Endodermal cell (in vitro differentiated cells): Measurements from ENCODE around the gene ABCA13. TPM values are rescaled to one million over a fixed set of nuclear protein-coding genes. Genes with fewer than 3 reads are reported as not detected.
A peak's percentile ranks its signal among the peaks of the same experiment; 100 is the strongest.

Experiments used
- DNase-seq: peaks from one replicate; pipeline ENCODE4 v3.0.0-alpha.2; 2017
- H3K27ac ChIP-seq: 2 replicates; pipeline ENCODE4 v1.5.1; 2013; ENCODE audit warnings: mild to moderate bottlenecking, low read depth, low read length, moderate library complexity
- H3K27me3 ChIP-seq: 2 replicates; pipeline ENCODE4 v1.6.1; 2013; ENCODE audit warnings: mild to moderate bottlenecking, low read length, moderate library complexity; ENCODE audit not compliant: insufficient read depth, control insufficient read depth, poor library complexity, severe bottlenecking
- H3K36me3 ChIP-seq: 2 replicates; pipeline ENCODE4 v1.7.0; 2013; ENCODE audit warnings: mild to moderate bottlenecking, low read length, moderate library complexity; ENCODE audit not compliant: control insufficient read depth, insufficient read depth
- H3K4me1 ChIP-seq: one replicate; pipeline ENCODE4 v1.7.0; 2013; ENCODE audit warnings: low read length; ENCODE audit not compliant: control insufficient read depth, insufficient read depth
- H3K4me3 ChIP-seq: 2 replicates; pipeline ENCODE4 v1.5.1; 2013; ENCODE audit warnings: mild to moderate bottlenecking, low read length, moderate library complexity
- H3K9ac ChIP-seq: 2 replicates; pipeline ENCODE4 v1.6.1; 2013; ENCODE audit warnings: mild to moderate bottlenecking, low read length, moderate library complexity; ENCODE audit not compliant: poor library complexity, severe bottlenecking; ENCODE audit errors: extremely low read depth
- H3K9me3 ChIP-seq: 2 replicates; pipeline ENCODE4 v1.6.1; 2013; ENCODE audit warnings: mild to moderate bottlenecking, low read length, moderate library complexity; ENCODE audit not compliant: control insufficient read depth
- H3K27ac Mint-ChIP-seq: 2 replicates; pipeline ENCODE4 v1.8.0; 2020; ENCODE audit warnings: mixed read lengths
- H3K27me3 Mint-ChIP-seq: 2 replicates; pipeline ENCODE4 v1.8.0; 2021; ENCODE audit warnings: mild to moderate bottlenecking, mixed read lengths; ENCODE audit not compliant: insufficient read depth
- H3K36me3 Mint-ChIP-seq: 2 replicates; pipeline ENCODE4 v1.8.0; 2020; ENCODE audit warnings: low read depth, mixed read lengths
- H3K4me1 Mint-ChIP-seq: 2 replicates; pipeline ENCODE4 v1.8.0; 2020; ENCODE audit warnings: mixed read lengths
- H3K4me3 Mint-ChIP-seq: 2 replicates; pipeline ENCODE4 v1.8.0; 2020; ENCODE audit warnings: mild to moderate bottlenecking, moderate library complexity, mixed read lengths
- H3K9me3 Mint-ChIP-seq: 2 replicates; pipeline ENCODE4 v1.8.0; 2020; ENCODE audit warnings: mild to moderate bottlenecking, mixed read lengths
- WGBS, 2 experiments: methylation state at CpG; one replicate each; pipeline versions ENCODE4 v1.1.5 to v1.1.7; 2013; ENCODE audit warnings: missing lambda C conversion rate in 2 of 2, mixed read lengths in 1 of 2; ENCODE audit not compliant: insufficient coverage in 1 of 2, insufficient read length in 1 of 2; 5-methylcytosine and 5-hydroxymethylcytosine counted together
- total RNA-seq, 2 donors: library from RNA; stranded (reverse); fragmentation: NEBNext Ultra II Directional in 1 of 2; extraction: Animal tissue kit (Norgen Biotek cat#: 25700) in 1 of 2; gene quantifications; 2 replicates in 1 of 2; 3 replicates in 1 of 2; pipeline ENCODE4 v1.2.1, GENCODE V29; 2021
- TF ChIP-seq, protein P1 (sequence below): fragments of 200-600 bp; sonication (generic); conservative IDR thresholded peaks from 2 replicates; pipeline ENCODE4 v1.5.0; 2021; ENCODE audit warnings: antibody characterized with exemption, mild to moderate bottlenecking

ABCA13 gene
- total RNA-seq, 2 donors from 2014 or later, result 0.04 to 0.11 TPM

DNA sequence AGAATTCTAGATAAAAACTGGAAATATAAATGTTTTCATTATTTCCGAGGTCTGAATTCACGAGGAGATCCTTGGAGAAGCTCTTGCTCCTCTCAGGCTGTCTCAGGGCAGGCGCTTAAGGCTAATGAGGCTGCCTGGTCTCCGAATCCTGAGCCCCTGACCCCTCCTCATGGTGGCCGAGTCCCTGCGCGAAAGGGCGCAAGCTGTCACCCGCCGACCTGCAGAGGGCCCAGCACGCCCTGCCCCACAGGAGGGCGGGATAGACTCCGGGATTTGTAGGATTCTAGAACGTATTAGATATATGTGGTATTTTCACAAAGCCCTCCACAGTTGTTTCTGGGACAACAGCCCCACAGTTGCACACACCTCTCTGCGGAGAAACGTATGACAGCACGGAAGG, 284.1 kb downstream of the ABCA13 start:
- no peak overlapping the region for H3K4me3 ChIP-seq
- Mint-ChIP-seq H3K27me3 (no peaks in the 10 kb centered on the region), H3K4me3 (peak overlapping the region; percentile 34), H3K36me3 (no peaks in the 10 kb centered on the region), H3K9me3 (no peaks in the 10 kb centered on the region), H3K27ac (no peak overlapping the region), H3K4me1 (no peaks in the 10 kb centered on the region)
- DNase-seq, result no peak
- TF ChIP-seq, protein P1, sequence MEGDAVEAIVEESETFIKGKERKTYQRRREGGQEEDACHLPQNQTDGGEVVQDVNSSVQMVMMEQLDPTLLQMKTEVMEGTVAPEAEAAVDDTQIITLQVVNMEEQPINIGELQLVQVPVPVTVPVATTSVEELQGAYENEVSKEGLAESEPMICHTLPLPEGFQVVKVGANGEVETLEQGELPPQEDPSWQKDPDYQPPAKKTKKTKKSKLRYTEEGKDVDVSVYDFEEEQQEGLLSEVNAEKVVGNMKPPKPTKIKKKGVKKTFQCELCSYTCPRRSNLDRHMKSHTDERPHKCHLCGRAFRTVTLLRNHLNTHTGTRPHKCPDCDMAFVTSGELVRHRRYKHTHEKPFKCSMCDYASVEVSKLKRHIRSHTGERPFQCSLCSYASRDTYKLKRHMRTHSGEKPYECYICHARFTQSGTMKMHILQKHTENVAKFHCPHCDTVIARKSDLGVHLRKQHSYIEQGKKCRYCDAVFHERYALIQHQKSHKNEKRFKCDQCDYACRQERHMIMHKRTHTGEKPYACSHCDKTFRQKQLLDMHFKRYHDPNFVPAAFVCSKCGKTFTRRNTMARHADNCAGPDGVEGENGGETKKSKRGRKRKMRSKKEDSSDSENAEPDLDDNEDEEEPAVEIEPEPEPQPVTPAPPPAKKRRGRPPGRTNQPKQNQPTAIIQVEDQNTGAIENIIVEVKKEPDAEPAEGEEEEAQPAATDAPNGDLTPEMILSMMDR, result no peak
- WGBS, 2 experiments, result 96 to 97% methylated on average over 5 to 17 of the region's 17 CpGs
- H3K27ac ChIP-seq, result no peak overlapping the region
- no peaks in the 10 kb centered on the region for H3K9me3 ChIP-seq
- H3K27me3 ChIP-seq, result peaks cover 6% of the 10 kb centered on the region
- no peak overlapping the region for H3K9ac ChIP-seq
- no peaks in the 10 kb centered on the region for H3K36me3 ChIP-seq
- no peaks in the 10 kb centered on the region for H3K4me1 ChIP-seq

DNA sequence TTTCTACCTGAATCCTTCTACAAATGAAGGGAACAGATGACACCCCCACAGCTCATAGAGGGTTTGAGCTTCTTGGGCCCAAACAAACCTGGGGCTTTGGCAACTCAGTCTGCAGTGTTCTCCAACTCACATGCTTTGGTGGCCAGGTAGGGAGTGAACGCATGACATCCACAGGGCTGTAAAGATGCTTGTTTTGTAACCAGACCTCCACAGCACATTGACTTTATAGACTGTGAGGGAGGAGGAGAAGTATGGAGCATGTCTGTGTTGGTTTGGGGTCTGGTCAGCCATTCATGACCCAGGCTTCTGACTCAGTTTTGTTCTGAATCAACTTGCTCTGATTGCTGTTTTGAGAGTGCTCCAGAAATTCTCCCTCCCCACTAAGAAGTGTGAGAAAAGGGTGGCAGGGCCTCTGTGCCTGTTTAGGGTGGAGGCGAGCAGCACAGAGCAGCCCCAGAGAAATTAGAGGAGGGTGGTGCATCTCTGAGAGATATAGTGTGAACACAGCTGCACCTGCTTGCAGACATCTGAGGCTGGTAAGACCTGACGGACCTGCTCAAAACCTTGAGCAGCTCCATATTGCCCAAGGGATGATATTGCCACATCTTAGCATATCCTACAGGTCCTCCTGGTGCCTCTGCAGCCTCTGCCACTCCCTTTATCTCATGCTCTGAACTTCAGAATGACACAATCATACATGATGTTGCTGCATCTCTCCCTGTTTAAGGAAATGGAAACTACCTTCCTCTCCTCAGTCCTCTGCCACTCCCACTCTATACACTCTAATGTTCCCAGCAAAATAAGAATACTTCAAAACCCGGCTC, 287.7 kb downstream of the ABCA13 start:
- no peaks in the 10 kb centered on the region for H3K36me3 ChIP-seq
- no peak overlapping the region for H3K4me3 Mint-ChIP-seq
- H3K36me3 Mint-ChIP-seq, result no peaks in the 10 kb centered on the region
- TF ChIP-seq, protein P1, result no peak
- peaks cover 6% of the 10 kb centered on the region for H3K27me3 ChIP-seq
- H3K27ac Mint-ChIP-seq, result no peak overlapping the region
- no peaks in the 10 kb centered on the region for H3K9me3 Mint-ChIP-seq
- no peak overlapping the region for H3K27ac ChIP-seq
- H3K4me1 ChIP-seq, result no peaks in the 10 kb centered on the region
- DNase-seq, result no peak
- 86 to 100% methylated on average over 2 to 4 of the region's 4 CpGs for WGBS, 2 experiments
- no peaks in the 10 kb centered on the region for H3K27me3 Mint-ChIP-seq
- H3K4me1 Mint-ChIP-seq, result no peaks in the 10 kb centered on the region
- no peak overlapping the region for H3K9ac ChIP-seq
- no peaks in the 10 kb centered on the region for H3K9me3 ChIP-seq
- H3K4me3 ChIP-seq, result no peak overlapping the region

DNA sequence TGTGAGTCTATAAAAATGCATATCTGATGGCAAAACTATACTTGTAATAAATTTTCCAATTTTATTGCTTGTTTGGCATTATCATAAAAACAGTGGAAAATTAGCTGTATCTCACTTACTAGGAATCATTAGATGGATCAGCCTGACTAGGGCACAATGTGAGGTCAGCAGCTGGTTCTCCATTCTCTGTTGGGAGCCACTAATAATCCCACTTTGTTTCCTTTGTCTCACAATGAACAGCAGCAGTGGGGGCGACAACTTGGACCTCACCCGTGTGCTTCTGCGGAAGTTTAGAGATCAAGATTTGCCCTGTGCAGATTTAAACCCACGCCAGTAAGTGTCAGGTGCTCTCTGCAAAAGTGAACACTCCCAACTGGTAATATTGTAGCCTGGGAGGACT, 295.5 kb downstream of the ABCA13 start:
- H3K4me1 ChIP-seq, result no peaks in the 10 kb centered on the region
- H3K27me3 ChIP-seq, result no peaks in the 10 kb centered on the region
- H3K36me3 ChIP-seq, result no peaks in the 10 kb centered on the region
- H3K4me3 ChIP-seq, result no peak overlapping the region
- H3K27ac ChIP-seq, result no peak overlapping the region
- no peak overlapping the region for H3K4me3 Mint-ChIP-seq
- H3K36me3 Mint-ChIP-seq, result no peaks in the 10 kb centered on the region
- TF ChIP-seq, protein P1, result no peak
- peaks cover 11% of the 10 kb centered on the region for H3K4me1 Mint-ChIP-seq
- no peak for DNase-seq
- no peaks in the 10 kb centered on the region for H3K9me3 ChIP-seq
- WGBS, 2 experiments, result 63 to 81% methylated on average over 3 to 4 of the region's 4 CpGs
- no peaks in the 10 kb centered on the region for H3K27me3 Mint-ChIP-seq
- no peaks in the 10 kb centered on the region for H3K9me3 Mint-ChIP-seq
- H3K27ac Mint-ChIP-seq, result no peak overlapping the region
- H3K9ac ChIP-seq, result no peak overlapping the region
